Progenitor cell of endocrine pancreas (in vitro differentiated cells): ENCODE measurements around the gene PLCE1. TPM values are rescaled to one million over a fixed set of nuclear protein-coding genes. Genes with fewer than 3 reads are reported as not detected.
A peak's percentile ranks its signal among the peaks of the same experiment; 100 is the strongest.

Experiments
- DNase-seq: peaks from one replicate; pipeline ENCODE4 v3.0.0; 2021; ENCODE audit warnings: low spot score; ENCODE audit not compliant: unreplicated experiment
- H3K27ac Mint-ChIP-seq: 2 replicates; pipeline ENCODE4 v1.8.0; 2021; ENCODE audit warnings: mild to moderate bottlenecking, moderate library complexity, mixed read lengths
- H3K27me3 Mint-ChIP-seq: 2 replicates; pipeline ENCODE4 v1.8.0; 2021; ENCODE audit warnings: mixed read lengths
- H3K36me3 Mint-ChIP-seq: 2 replicates; pipeline ENCODE4 v1.8.0; 2022; ENCODE audit warnings: mixed read lengths; ENCODE audit not compliant: insufficient read depth
- H3K4me1 Mint-ChIP-seq: 2 replicates; pipeline ENCODE4 v1.8.0; 2021; ENCODE audit warnings: low read depth, mixed read lengths
- H3K4me3 Mint-ChIP-seq: 2 replicates; pipeline ENCODE4 v1.8.0; 2021; ENCODE audit warnings: low read depth, mild to moderate bottlenecking, moderate library complexity, mixed read lengths
- H3K9me3 Mint-ChIP-seq: 2 replicates; pipeline ENCODE4 v1.8.0; 2021; ENCODE audit warnings: low read depth, mixed read lengths
- CTCF ChIP-seq: fragments of 200-600 bp; sonication (generic); IDR thresholded peaks from one replicate; pipeline ENCODE4 v1.5.0; 2021; ENCODE audit warnings: antibody characterized with exemption, mild to moderate bottlenecking; ENCODE audit not compliant: unreplicated experiment
- long read RNA-seq: library from polyadenylated mRNA; unstranded; transcript quantifications from one replicate; pipeline ENCODE4 v2.0.0, GENCODE V29; 2020
- total RNA-seq: library from RNA; stranded (reverse); gene quantifications from 2 replicates; pipeline ENCODE4 v1.2.1, GENCODE V29; 2021

Gene PLCE1
- 12.1 and 14.1 TPM in 2 replicates for total RNA-seq
- long read RNA-seq, partial matches to known transcripts, result 12 of 27 reads
- long read RNA-seq, other reads (novel, unspliced or antisense), result 15 of 27 reads

GRCh38 chr10:93993782-93994437 lies at the start of gene PLCE1:
PLCE1 (plus strand) TSS chr10:93993931; CDS start chr10:94031047, 37,116 bp downstream.
- H3K9me3 Mint-ChIP-seq, result no peaks in the 10 kb centered on the region
- peaks cover 40% of the 10 kb centered on the region for H3K4me1 Mint-ChIP-seq
- peaks cover 7% of the 10 kb centered on the region for H3K36me3 Mint-ChIP-seq
- H3K27me3 Mint-ChIP-seq, result peaks cover 17% of the 10 kb centered on the region
- peak within 1 kb of the TSS; percentile 79 for H3K4me3 Mint-ChIP-seq
- DNase-seq, result peak; percentile 53
- H3K27ac Mint-ChIP-seq, result peak within 1 kb of the TSS; percentile 97
- no peak for TF ChIP-seq CTCF

- Mint-ChIP-seq H3K27ac (no peak overlapping the region), H3K27me3 (no peaks in the 10 kb centered on the region), H3K36me3 (no peaks in the 10 kb centered on the region), H3K4me1 (no peaks in the 10 kb centered on the region), H3K4me3 (no peak overlapping the region), H3K9me3 (no peaks in the 10 kb centered on the region)
- DNase-seq, result no peak
- TF ChIP-seq CTCF, result no peak
Measured at GRCh38 chr10:93945819-93946218, 47.9 kb upstream of the PLCE1 start.

GRCh38 chr10:93947055-93947454 lies 46.7 kb upstream of the PLCE1 start:
- Mint-ChIP-seq H3K27ac (no peak overlapping the region), H3K4me3 (no peak overlapping the region), H3K36me3 (no peaks in the 10 kb centered on the region), H3K27me3 (no peaks in the 10 kb centered on the region), H3K4me1 (no peaks in the 10 kb centered on the region), H3K9me3 (no peaks in the 10 kb centered on the region)
- TF ChIP-seq CTCF, result no peak
- no peak for DNase-seq

DNA sequence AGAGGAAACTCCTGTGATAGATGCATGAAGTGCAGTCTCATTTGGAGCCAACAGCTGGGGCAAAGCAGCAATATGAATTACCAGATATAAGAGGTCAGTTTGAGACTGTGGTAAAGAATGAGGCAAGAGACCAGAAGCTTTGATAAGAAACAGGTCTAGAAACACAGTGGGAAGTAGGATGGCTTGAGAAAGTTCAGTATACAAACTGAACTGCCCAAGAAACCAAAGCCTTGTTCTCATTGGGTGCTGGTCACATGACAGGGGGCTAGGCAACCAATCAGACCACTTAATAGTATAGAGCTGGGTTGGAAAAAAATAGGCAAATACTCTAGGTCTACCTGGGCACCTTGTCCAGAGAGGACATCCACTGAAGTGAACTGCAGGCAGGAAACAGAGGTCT lies 46.2 kb upstream of the PLCE1 start:
- H3K27me3 Mint-ChIP-seq, result no peaks in the 10 kb centered on the region
- H3K9me3 Mint-ChIP-seq, result no peaks in the 10 kb centered on the region
- no peaks in the 10 kb centered on the region for H3K36me3 Mint-ChIP-seq
- TF ChIP-seq CTCF, result no peak
- H3K4me1 Mint-ChIP-seq, result no peaks in the 10 kb centered on the region
- no peak overlapping the region for H3K4me3 Mint-ChIP-seq
- H3K27ac Mint-ChIP-seq, result no peak overlapping the region
- DNase-seq, result no peak

GRCh38 chr10:93951905-93952304 lies 41.8 kb upstream of the PLCE1 start:
- Mint-ChIP-seq H3K9me3 (no peaks in the 10 kb centered on the region), H3K4me1 (no peaks in the 10 kb centered on the region), H3K27me3 (no peaks in the 10 kb centered on the region), H3K4me3 (no peak overlapping the region), H3K36me3 (no peaks in the 10 kb centered on the region), H3K27ac (no peak overlapping the region)
- TF ChIP-seq CTCF, result no peak
- no peak for DNase-seq
